Measurements from ENCODE around the gene SV2B. TPM values are rescaled to one million over a fixed set of nuclear protein-coding genes. Genes with fewer than 3 reads are reported as not detected.

Gene SV2B, protein sequence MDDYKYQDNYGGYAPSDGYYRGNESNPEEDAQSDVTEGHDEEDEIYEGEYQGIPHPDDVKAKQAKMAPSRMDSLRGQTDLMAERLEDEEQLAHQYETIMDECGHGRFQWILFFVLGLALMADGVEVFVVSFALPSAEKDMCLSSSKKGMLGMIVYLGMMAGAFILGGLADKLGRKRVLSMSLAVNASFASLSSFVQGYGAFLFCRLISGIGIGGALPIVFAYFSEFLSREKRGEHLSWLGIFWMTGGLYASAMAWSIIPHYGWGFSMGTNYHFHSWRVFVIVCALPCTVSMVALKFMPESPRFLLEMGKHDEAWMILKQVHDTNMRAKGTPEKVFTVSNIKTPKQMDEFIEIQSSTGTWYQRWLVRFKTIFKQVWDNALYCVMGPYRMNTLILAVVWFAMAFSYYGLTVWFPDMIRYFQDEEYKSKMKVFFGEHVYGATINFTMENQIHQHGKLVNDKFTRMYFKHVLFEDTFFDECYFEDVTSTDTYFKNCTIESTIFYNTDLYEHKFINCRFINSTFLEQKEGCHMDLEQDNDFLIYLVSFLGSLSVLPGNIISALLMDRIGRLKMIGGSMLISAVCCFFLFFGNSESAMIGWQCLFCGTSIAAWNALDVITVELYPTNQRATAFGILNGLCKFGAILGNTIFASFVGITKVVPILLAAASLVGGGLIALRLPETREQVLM
- under 1 TPM; 0.05 to 0.08 TPM for total RNA-seq
- under 1 TPM in 1 of 3 donors, not detected in 2; 0.02 TPM for polyA plus RNA-seq
- 0 to 0.43 (median 0.33) reads per million in 6 experiments for total RNA-seq

DNA sequence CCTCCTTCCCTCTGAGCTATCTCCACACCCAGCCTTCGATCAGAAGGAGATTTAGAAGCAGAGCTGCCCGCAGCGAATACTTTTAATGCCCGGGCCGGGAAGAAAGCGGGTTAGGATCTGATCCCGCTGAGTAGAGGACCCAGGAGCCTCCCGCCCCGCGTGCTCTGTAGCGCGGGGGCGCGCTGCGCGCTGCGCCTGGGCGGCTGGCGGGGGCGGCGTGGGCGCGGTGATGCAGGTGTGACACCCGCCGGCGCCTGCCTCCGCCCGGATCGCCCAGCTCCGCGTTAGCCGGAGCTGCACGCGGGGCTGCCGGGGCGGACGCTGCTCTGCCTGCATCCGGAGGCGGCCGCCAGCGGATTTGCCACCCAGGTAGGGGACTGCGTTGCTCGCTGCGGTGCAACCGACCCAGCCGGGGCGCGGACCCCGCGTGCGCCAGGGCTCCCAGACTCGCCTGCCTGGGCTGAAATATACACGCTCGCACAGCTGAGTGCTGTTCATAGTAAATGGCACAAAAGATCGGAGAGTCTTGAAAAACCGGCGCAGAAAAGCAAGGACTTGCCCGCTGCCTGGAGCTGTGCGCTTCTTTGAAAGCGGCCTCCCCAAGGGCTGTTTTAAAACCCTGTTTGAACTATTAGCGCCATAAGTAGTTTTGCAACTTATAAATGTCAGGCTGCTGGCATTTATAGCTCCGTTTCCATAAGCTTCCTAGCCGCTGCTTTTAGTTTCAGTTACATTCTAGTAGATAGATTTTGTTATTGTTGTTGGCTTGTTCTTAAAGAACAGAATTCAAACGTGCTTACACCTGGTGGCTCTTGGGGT is at the start of gene SV2B:
SV2B (plus strand) TSS at position 263 of the 819 bp plus-strand sequence. CDS start 126,007 bp downstream, outside the sequence.
- Mint-ChIP-seq H3K9me3 (peaks cover 0 to 3% (median 0%) of the 10 kb centered on the region in 9 donors), H3K4me1 (peaks cover 12 to 26% (median 19%) of the 10 kb centered on the region in 4 donors), H3K27ac (peak within 1 kb of the TSS in 2 of 10 donors; percentile 35 to 72), H3K36me3 (no peaks in the 10 kb centered on the region), H3K27me3 (peaks cover 39 to 84% (median 72%) of the 10 kb centered on the region in 5 donors), H3K4me3 (peak within 1 kb of the TSS; percentile 71 to 94 (median 84))
- peak in 9 of 10 donors; percentile 4 to 47 (median 27) for DNase-seq
- POLR2A ChIA-PET, result no interaction called here
- ATAC-seq, result peak; percentile 83 to 94

DNA sequence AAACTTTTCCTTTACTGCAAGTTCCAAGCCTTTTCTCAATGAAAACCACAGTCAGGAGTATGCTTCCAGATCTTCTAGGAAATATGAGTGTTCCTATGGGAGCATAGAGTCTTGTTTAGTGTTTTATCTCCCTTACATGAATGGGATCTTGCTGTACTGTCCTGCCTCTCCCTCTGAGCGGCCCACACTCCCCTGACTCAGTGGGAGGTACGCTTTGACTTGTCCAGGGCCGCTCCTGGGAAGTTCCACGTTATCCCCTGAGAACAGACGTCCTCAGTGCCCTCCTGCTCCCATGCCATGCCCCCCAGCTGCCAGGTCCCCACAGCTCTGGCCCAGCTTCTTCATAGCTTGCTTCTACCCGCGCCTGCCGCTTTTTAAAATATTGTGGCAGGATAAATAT is 48.8 kb upstream of the SV2B start:
- peaks cover 14 to 47% (median 29%) of the 10 kb centered on the region in 5 donors for H3K27me3 Mint-ChIP-seq
- no peaks in the 10 kb centered on the region for H3K36me3 Mint-ChIP-seq
- no peak overlapping the region for H3K27ac Mint-ChIP-seq
- peaks cover 19 to 38% (median 26%) of the 10 kb centered on the region in 4 donors for H3K4me1 Mint-ChIP-seq
- DNase-seq (no peak), ATAC-seq (no peak)
- no peak overlapping the region for H3K4me3 Mint-ChIP-seq
- POLR2A ChIA-PET, result no interaction called here
- H3K9me3 Mint-ChIP-seq, result peaks cover 0 to 3% (median 0%) of the 10 kb centered on the region in 9 donors

DNA sequence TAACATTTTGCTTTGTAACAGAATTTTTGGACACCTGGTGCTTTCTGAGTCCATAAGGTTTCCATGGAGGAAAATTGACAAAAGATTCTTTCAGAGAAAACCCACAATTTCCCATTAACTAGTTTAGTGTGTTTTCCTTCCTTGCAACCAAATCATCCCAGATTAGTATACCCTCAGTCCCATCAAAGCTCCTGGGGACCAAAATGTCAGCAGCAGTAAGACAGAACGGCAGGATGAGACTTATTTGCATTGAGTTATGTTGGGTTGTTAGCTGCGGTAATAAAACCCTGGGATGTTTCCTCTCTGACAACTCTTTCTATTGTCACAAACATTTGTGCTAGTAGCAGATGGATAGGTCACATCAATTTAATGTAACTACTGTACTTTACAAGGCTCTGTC is 45.2 kb upstream of the SV2B start:
- Mint-ChIP-seq H3K4me1 (peaks cover 1 to 13% (median 2%) of the 10 kb centered on the region in 4 donors), H3K27ac (no peak overlapping the region), H3K4me3 (no peak overlapping the region), H3K27me3 (peaks cover 31 to 83% (median 55%) of the 10 kb centered on the region in 5 donors), H3K36me3 (no peaks in the 10 kb centered on the region), H3K9me3 (peaks cover 0 to 2% (median 0%) of the 10 kb centered on the region in 9 donors)
- POLR2A ChIA-PET, result no interaction called here
- ATAC-seq (no peak), DNase-seq (no peak)

DNA sequence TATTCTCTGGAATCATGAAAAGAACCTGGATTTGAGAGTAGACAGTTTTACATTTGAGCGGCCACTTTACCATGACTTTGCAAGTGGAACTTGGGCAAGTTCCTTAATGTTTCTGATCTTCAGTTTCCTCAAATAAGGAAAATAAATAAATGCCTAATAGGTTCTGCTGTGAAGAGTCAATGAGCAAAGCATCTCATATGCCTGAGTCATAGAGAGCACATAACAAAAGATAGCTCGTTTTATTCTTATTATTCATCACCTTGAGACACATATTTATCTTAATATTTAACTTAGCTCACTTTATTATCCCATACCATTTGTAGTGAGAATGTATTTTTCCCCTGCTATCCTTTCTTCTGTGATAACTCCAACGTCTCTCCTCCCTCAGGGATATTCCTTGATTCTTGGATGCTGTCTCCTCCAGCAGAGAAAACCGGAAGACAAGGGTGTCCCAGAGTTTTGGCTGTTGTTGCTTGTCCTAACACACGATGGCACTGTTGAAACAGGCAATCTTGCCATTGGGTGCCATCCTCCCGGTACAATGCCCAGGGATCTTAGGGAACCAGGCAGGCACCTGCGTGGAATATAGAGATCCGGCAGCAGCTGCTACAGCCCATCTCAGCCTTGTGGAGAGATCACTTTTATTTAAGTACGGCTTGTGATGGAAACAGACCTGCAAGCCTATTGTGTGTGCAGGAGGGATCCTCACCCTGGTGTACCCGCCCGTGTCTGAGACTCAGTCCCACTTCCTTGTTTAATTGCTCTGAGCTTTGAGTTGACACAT is 44.3 kb upstream of the SV2B start:
- POLR2A ChIA-PET, result no interaction called here
- no peak overlapping the region for H3K27ac Mint-ChIP-seq
- peaks cover 0 to 2% (median 0%) of the 10 kb centered on the region in 9 donors for H3K9me3 Mint-ChIP-seq
- peaks cover 0 to 10% (median 2%) of the 10 kb centered on the region in 4 donors for H3K4me1 Mint-ChIP-seq
- no peak overlapping the region for H3K4me3 Mint-ChIP-seq
- DNase-seq, result peak in 4 of 10 donors; percentile 24 to 35 (median 28)
- no peaks in the 10 kb centered on the region for H3K36me3 Mint-ChIP-seq
- peaks cover 33 to 92% (median 55%) of the 10 kb centered on the region in 5 donors for H3K27me3 Mint-ChIP-seq
- ATAC-seq, result no peak

DNA sequence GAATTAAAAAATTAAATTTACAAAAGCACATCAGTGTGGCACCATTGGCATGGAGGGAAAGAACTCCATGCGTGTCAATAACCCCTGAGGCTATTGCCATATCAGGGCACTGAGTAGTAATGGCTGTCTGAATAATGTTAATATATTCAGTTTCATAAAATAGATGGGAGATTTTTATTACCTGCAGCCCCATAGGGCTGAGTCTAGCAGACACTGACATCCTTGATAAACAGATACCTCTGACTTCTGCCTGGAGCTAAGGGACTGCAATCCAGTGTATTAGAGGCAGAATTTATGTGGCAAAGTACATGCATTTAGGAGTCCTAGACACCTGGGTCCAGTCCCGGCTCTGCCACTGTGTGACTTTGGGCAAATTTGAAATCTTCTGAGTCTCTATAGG is 38.8 kb upstream of the SV2B start:
- Mint-ChIP-seq H3K36me3 (peaks cover 0 to 7% (median 6%) of the 10 kb centered on the region in 3 donors), H3K27ac (no peak overlapping the region), H3K27me3 (peaks cover 20 to 50% (median 30%) of the 10 kb centered on the region in 5 donors), H3K9me3 (peaks cover 0 to 14% (median 4%) of the 10 kb centered on the region in 9 donors), H3K4me1 (peaks cover 0 to 2% (median 0%) of the 10 kb centered on the region in 4 donors), H3K4me3 (no peak overlapping the region)
- ATAC-seq (no peak), DNase-seq (no peak)
- POLR2A ChIA-PET, result no interaction called here

DNA sequence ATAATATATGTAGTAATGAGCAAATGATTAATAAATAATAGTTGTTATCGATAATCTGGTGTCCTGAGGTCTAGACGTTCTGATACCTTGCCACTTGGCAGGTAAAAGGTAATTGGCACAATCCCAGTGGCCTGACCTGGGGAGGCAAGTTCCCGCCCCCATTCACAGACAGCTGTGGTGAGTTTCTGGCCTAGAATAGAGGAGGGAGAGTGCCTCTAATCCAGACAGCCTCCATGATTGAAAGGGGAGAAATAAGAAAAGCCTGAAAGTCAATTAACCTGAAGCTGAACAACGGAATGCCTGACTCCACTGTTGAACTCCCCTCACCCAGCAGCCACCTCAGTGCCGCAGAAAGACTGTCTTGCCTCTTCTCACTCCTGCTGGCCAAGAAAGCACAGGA is 38.1 kb upstream of the SV2B start:
- H3K36me3 Mint-ChIP-seq, result peaks cover 0 to 7% (median 6%) of the 10 kb centered on the region in 3 donors
- H3K4me1 Mint-ChIP-seq, result no peaks in the 10 kb centered on the region
- DNase-seq (no peak), ATAC-seq (no peak)
- no peak overlapping the region for H3K27ac Mint-ChIP-seq
- POLR2A ChIA-PET, result no interaction called here
- peaks cover 18 to 42% (median 25%) of the 10 kb centered on the region in 5 donors for H3K27me3 Mint-ChIP-seq
- no peak overlapping the region for H3K4me3 Mint-ChIP-seq
- H3K9me3 Mint-ChIP-seq, result peaks cover 0 to 14% (median 4%) of the 10 kb centered on the region in 9 donors

DNA sequence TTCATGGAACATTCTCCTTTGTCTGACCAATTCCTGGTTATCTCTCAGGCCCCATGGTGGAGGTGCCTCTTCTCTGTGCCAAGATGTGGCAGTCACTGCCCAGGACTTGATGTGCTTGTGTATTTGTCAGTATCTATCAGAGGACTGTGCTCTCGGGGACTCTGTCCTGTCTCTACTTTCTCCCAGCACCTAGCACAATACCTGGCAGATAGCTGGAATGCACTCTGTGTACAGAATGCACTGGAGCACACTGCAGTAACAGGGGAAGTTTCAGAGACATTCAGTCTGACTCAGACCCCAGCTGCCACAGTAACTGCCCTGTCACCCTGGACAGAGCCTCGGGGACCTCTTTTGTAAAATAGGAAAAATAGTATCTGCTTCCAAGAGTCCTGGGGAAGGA is 34.6 kb upstream of the SV2B start:
- H3K27ac Mint-ChIP-seq, result no peak overlapping the region
- H3K9me3 Mint-ChIP-seq, result peaks cover 0 to 14% (median 3%) of the 10 kb centered on the region in 9 donors
- no peak for ATAC-seq
- no peaks in the 10 kb centered on the region for H3K4me1 Mint-ChIP-seq
- DNase-seq, result no peak
- peaks cover 0 to 7% (median 6%) of the 10 kb centered on the region in 3 donors for H3K36me3 Mint-ChIP-seq
- H3K27me3 Mint-ChIP-seq, result peaks cover 4 to 19% (median 7%) of the 10 kb centered on the region in 5 donors
- POLR2A ChIA-PET, result no interaction called here
- H3K4me3 Mint-ChIP-seq, result no peak overlapping the region

DNA sequence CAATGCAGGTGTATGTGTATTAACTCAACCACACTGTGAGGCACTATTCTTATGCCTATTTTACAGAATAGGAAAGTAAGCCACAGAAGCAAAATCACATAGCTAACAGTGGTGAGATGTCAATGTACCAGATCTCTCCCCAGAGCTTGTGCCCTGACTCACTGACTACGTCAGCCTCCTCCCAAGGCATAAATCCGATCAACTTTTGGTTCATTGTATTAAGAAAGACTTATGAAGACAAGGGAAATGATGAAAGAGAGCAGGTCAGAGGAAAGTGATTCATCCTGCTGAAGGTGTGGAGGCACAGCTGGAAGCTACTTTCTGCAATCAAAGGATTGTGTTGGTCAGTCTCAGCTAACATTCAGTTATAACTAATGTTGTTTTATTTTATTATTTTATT is 33.0 kb upstream of the SV2B start:
- no peak overlapping the region for H3K27ac Mint-ChIP-seq
- ATAC-seq (no peak), DNase-seq (no peak)
- POLR2A ChIA-PET, result no interaction called here
- peaks cover 0 to 7% (median 6%) of the 10 kb centered on the region in 3 donors for H3K36me3 Mint-ChIP-seq
- H3K9me3 Mint-ChIP-seq, result peaks cover 0 to 14% (median 3%) of the 10 kb centered on the region in 9 donors
- H3K4me1 Mint-ChIP-seq, result no peaks in the 10 kb centered on the region
- H3K4me3 Mint-ChIP-seq, result no peak overlapping the region
- H3K27me3 Mint-ChIP-seq, result peaks cover 7 to 25% (median 13%) of the 10 kb centered on the region in 5 donors

DNA sequence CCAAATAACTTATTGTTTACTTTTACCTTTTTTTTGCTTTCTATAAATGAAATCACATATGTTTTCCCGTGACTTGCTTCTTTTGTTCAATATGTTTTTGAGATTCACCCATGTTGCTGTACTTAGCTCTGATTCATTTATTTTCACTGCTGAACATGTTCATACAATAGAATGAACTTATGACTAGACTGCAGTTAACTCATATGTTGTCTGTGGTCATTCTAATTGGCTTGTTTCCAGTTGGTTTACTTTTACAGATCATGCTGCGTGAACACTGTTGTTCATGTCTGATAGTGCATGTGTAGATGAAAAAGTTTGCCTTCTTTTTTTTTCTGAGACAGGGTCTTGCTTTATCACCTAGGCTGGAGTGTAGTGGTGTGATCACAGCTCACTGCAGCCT is 31.6 kb upstream of the SV2B start:
- DNase-seq (no peak), ATAC-seq (no peak)
- H3K4me1 Mint-ChIP-seq, result no peaks in the 10 kb centered on the region
- POLR2A ChIA-PET, result no interaction called here
- no peak overlapping the region for H3K27ac Mint-ChIP-seq
- H3K9me3 Mint-ChIP-seq, result peaks cover 0 to 14% (median 3%) of the 10 kb centered on the region in 9 donors
- peaks cover 11 to 33% (median 16%) of the 10 kb centered on the region in 5 donors for H3K27me3 Mint-ChIP-seq
- peaks cover 0 to 7% (median 6%) of the 10 kb centered on the region in 3 donors for H3K36me3 Mint-ChIP-seq
- no peak overlapping the region for H3K4me3 Mint-ChIP-seq

DNA sequence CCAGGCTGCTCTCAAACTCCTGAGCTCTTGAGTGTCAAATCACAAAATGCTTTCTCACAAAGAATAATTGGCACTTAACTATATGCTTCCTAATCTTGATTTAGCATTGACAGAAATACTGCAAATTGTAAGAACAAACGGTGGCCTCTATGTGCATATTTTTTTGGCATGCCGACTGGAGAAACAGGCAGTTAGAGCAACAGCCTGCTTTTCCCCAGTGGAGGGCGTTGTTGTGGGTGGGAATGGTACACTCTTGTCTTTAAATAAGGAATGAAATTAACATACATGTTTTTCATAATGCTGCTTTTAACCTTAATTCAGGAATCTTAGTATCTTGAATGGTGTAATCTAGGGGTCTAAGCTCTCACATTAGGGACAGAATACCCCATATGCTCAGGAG is 31.1 kb upstream of the SV2B start:
- Mint-ChIP-seq H3K27me3 (peaks cover 11 to 33% (median 16%) of the 10 kb centered on the region in 5 donors), H3K4me1 (no peaks in the 10 kb centered on the region), H3K4me3 (no peak overlapping the region), H3K27ac (no peak overlapping the region), H3K9me3 (peaks cover 0 to 12% (median 3%) of the 10 kb centered on the region in 9 donors), H3K36me3 (peaks cover 0 to 7% (median 6%) of the 10 kb centered on the region in 3 donors)
- DNase-seq, result no peak
- no peak for ATAC-seq
- POLR2A ChIA-PET, result no interaction called here

DNA sequence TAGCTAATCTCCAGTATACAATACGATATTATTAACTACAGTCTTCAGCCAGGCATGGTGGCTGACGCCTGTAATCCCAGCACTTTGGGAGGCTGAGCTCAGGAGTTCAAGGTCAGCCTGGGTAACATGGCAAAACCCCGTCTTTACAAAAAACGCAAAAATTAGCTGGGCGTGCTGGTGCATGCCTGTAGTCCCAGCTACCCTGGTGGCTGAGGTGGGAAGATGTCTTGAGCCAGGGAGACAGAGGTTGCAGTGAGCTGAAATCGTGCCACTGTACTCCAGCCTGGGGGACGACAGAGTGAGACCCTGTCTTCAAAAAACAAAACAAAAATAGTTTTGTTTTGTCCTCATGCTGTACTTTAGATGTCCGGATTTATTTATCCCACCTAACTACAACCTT is 29.2 kb upstream of the SV2B start:
- POLR2A ChIA-PET, result no interaction called here
- DNase-seq, result no peak
- H3K27ac Mint-ChIP-seq, result no peak overlapping the region
- no peak for ATAC-seq
- H3K4me1 Mint-ChIP-seq, result no peaks in the 10 kb centered on the region
- H3K9me3 Mint-ChIP-seq, result no peaks in the 10 kb centered on the region
- no peak overlapping the region for H3K4me3 Mint-ChIP-seq
- no peaks in the 10 kb centered on the region for H3K36me3 Mint-ChIP-seq
- H3K27me3 Mint-ChIP-seq, result peaks cover 11 to 43% (median 18%) of the 10 kb centered on the region in 5 donors

DNA sequence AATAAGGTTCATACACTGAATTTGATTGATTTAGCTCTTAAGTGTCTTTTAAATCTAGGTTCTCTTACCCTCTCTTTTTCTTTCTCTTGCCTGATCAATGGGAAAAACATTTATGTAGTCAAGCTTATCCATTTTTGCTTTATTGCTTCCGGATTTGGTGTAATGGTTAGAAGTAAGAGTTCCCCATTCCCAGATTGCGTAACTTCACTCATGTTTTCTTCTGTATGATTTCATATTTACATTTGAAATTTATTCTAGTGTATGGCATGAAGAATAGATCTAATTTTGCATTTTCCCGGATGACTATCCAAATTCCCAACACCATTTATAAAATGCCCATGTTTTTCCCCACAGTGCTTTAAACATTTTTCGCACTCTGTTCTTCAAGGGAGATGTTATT is 27.9 kb upstream of the SV2B start:
- Mint-ChIP-seq H3K27me3 (peaks cover 11 to 43% (median 18%) of the 10 kb centered on the region in 5 donors), H3K9me3 (no peaks in the 10 kb centered on the region), H3K27ac (no peak overlapping the region), H3K36me3 (no peaks in the 10 kb centered on the region), H3K4me1 (no peaks in the 10 kb centered on the region), H3K4me3 (no peak overlapping the region)
- DNase-seq (no peak), ATAC-seq (no peak)
- POLR2A ChIA-PET, result no interaction called here
